GM18909 (cell line): Measurements from ENCODE around the gene P2RX3.

Experiments used
- ATAC-seq: cut with Tn5 transposase; IDR thresholded peaks from one replicate; pipeline ENCODE4 v1.9.1; 2021; ENCODE audit warnings: mild to moderate bottlenecking; ENCODE audit not compliant: unreplicated experiment, poor library complexity

The P2RX3 gene

GRCh38 chr11:57414612-57415212 lies 76.6 kb downstream of the P2RX3 start:
- no peak for ATAC-seq

GRCh38 chr11:57416436-57416835 lies 78.3 kb downstream of the P2RX3 start:
- no peak for ATAC-seq

GRCh38 chr11:57417056-57417455 lies 78.9 kb downstream of the P2RX3 start:
- no peak for ATAC-seq

- no peak for ATAC-seq
These were observed 80.0 kb downstream of the P2RX3 start for GRCh38 chr11:57418131-57418530.

GRCh38 chr11:57419146-57419545 lies 81.0 kb downstream of the P2RX3 start:
- ATAC-seq: no peak

GRCh38 chr11:57421066-57421465 lies 82.9 kb downstream of the P2RX3 start:
- ATAC-seq: no peak

- ATAC-seq: no peak
These were observed 83.7 kb downstream of the P2RX3 start for GRCh38 chr11:57421805-57422204.
